ENCODE results near the gene GAS2. TPM values are rescaled to one million over a fixed set of nuclear protein-coding genes. Genes with fewer than 3 reads are reported as not detected.

Gene GAS2
- 3.2 TPM for polyA plus RNA-seq (2013, experiment 1 of 4)
- polyA plus RNA-seq (2013, experiment 2 of 4) = 2.1 TPM
- polyA plus RNA-seq (2013, experiment 3 of 4) = 1.7 TPM
- polyA plus RNA-seq (2013, experiment 4 of 4) = 3.2 TPM

DNA sequence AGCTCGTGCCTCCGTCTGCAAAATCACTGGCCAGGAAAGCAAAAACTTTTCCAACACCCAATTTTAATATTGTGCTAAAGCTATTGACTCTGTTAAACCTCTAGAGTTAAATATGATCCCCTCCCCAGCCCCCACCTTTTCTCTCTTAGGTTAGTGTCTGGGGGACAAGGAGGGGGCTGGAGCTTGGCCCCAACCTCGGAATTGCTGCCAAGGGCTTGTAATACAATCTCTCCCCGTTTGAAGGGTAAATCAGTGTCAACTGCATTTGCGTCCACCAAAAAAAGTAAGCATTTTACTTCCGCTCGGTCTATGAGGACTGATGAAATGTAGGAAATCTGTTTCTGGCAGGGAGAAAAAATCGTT is at the start of gene GAS2:
GAS2 (plus strand) TSS at position 287 of the 363 bp plus-strand sequence. CDS start 8,259 bp downstream, outside the sequence.
- 11 to 19% methylated on average over 8 of the region's 8 CpGs for WGBS, 2 experiments
- Histone ChIP-seq H3K27ac (ENCODE audit: insufficient read depth, low read depth, low read length, poor library complexity, severe bottlenecking) (no peak within 1 kb of the TSS), H3K27me3 (ENCODE audit: control insufficient read depth, insufficient read depth, low read length, poor library complexity, severe bottlenecking) (peaks cover 18% of the 10 kb centered on the region), H3K36me3 (ENCODE audit: control insufficient read depth, insufficient read depth, low read length) (no peaks in the 10 kb centered on the region), H3K4me1 (ENCODE audit: control insufficient read depth, insufficient read depth, low read length) (peaks cover 5% of the 10 kb centered on the region), H3K4me3 (ENCODE audit: insufficient read depth, low read depth, low read length) (peak within 1 kb of the TSS; percentile 52), H3K9me3 (ENCODE audit: control insufficient read depth, low read length) (no peaks in the 10 kb centered on the region)

GRCh38 chr11:22617868-22618267 is 48.5 kb upstream of the GAS2 start:
- Histone ChIP-seq H3K27me3 (ENCODE audit: control insufficient read depth, insufficient read depth, low read length, poor library complexity, severe bottlenecking) (no peaks in the 10 kb centered on the region), H3K9me3 (ENCODE audit: control insufficient read depth, low read length) (no peaks in the 10 kb centered on the region), H3K27ac (ENCODE audit: insufficient read depth, low read depth, low read length, poor library complexity, severe bottlenecking) (no peak overlapping the region), H3K4me1 (ENCODE audit: control insufficient read depth, insufficient read depth, low read length) (no peaks in the 10 kb centered on the region), H3K36me3 (ENCODE audit: control insufficient read depth, insufficient read depth, low read length) (no peaks in the 10 kb centered on the region), H3K4me3 (ENCODE audit: insufficient read depth, low read depth, low read length) (no peak overlapping the region)
- 90 to 92% methylated on average over 5 of the region's 5 CpGs for WGBS, 2 experiments

DNA sequence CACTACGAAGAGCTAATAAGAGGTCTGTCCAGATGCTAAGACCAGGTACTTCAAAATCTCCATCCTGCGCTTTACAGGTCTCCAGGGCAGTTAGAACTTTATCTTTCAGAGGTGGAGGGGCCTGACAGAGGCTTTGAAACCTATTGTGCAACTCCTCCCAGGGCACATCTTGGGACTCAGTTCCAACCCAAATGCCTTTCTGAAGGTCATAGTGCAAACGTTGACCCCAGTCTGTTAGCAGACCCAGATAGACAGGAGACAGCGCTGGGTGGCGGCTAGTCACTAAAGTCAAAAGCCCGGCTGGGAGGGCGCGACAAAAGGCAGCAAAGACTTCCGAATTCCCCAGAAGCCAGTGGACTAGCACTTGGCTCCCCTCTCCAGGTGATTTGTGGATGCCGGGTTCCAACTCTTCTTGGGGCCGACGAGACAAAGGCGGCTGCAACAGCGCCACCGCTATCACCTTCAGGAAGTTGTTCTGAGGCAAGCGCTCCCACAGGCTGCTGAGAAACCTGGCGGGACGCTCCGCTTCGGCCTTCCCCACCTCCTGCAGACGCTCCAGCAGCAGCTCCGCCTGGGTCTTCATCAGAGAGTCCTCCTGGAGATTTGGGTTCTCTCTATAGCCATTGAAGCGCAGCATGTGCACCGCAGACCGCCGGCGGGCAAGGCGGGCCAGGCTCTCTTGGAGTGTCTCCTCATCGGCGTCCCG is 41.5 kb upstream of the GAS2 start:
- 4% methylated on average over 31 of the region's 31 CpGs for WGBS, 2 experiments
- H3K4me1 ChIP-seq (ENCODE audit: control insufficient read depth, insufficient read depth, low read length) = no peaks in the 10 kb centered on the region
- H3K36me3 ChIP-seq (ENCODE audit: control insufficient read depth, insufficient read depth, low read length) = no peaks in the 10 kb centered on the region
- peak overlapping the region; percentile 90 for H3K4me3 ChIP-seq (ENCODE audit: insufficient read depth, low read depth, low read length)
- peak overlapping the region; percentile 94 for H3K27ac ChIP-seq (ENCODE audit: insufficient read depth, low read depth, low read length, poor library complexity, severe bottlenecking)
- no peaks in the 10 kb centered on the region for H3K9me3 ChIP-seq (ENCODE audit: control insufficient read depth, low read length)
- H3K27me3 ChIP-seq (ENCODE audit: control insufficient read depth, insufficient read depth, low read length, poor library complexity, severe bottlenecking) = no peaks in the 10 kb centered on the region

GRCh38 chr11:22625448-22626287 is 40.7 kb upstream of the GAS2 start, which contains the start of gene FANCF:
FANCF (minus strand) TSS chr11:22625823; CDS start chr11:22625810, 13 bp downstream.
- Histone ChIP-seq H3K36me3 (ENCODE audit: control insufficient read depth, insufficient read depth, low read length) (no peaks in the 10 kb centered on the region), H3K4me3 (ENCODE audit: insufficient read depth, low read depth, low read length) (peak within 1 kb of the TSS; percentile 90), H3K27ac (ENCODE audit: insufficient read depth, low read depth, low read length, poor library complexity, severe bottlenecking) (peak within 1 kb of the TSS; percentile 94), H3K4me1 (ENCODE audit: control insufficient read depth, insufficient read depth, low read length) (no peaks in the 10 kb centered on the region), H3K27me3 (ENCODE audit: control insufficient read depth, insufficient read depth, low read length, poor library complexity, severe bottlenecking) (no peaks in the 10 kb centered on the region), H3K9me3 (ENCODE audit: control insufficient read depth, low read length) (no peaks in the 10 kb centered on the region)
- 4 to 7% methylated on average over 55 of the region's 55 CpGs for WGBS, 2 experiments

DNA sequence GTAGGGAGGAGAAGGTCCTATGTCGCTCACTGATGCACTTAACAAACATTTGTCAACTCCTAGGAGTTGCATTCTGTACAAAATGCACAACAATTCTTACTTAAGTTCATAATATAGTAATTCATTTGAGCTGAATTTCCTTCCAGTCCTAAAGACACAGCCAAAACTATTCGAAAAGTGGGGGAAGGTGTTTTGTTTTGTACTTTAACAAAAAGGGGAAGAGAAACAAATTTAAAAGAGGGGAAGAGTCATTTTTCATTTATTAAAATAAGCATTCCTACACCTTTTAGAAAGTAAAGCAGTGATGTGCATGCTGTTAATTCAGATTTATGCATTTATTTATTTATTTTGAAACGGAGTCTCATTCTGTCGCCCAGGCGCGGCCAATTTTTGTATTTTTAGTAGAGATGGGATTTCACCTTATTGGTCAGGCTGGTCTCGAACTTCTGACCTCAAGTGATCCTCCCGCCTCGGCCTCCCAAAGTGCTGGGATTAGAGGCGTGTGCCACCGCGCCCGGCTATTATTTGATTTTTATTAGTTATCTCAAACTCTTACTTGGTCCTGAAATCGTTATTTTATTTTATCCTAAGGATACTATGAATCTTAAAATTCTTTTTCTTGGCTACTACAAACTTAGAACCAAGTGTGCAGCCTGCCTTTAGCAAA is 39.7 kb upstream of the GAS2 start:
- no peak overlapping the region for H3K27ac ChIP-seq (ENCODE audit: insufficient read depth, low read depth, low read length, poor library complexity, severe bottlenecking)
- WGBS, 2 experiments = 88 to 97% methylated on average over 12 to 13 of the region's 14 CpGs
- H3K4me3 ChIP-seq (ENCODE audit: insufficient read depth, low read depth, low read length) = no peak overlapping the region

DNA sequence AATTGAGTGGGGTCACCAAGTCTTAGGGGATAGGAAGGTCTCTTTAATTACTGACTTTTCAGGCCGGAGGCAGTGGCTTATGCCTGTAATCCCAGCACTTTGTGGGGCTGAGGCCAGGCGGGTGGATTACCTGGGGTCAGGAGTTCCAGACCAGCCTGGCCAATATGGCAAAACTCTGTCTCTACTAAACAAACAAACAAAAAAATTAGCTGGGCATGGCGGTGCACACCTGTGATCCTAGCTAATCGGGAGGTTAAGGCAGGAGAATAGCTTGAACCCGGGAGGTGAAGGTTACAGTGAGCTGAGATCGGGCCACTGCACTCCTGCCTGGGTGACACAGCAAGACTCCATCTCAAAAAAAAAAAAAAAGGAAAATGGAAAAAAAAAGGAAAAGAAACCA is 39.0 kb upstream of the GAS2 start:
- Histone ChIP-seq H3K36me3 (ENCODE audit: control insufficient read depth, insufficient read depth, low read length) (no peaks in the 10 kb centered on the region), H3K4me3 (ENCODE audit: insufficient read depth, low read depth, low read length) (no peak overlapping the region), H3K27me3 (ENCODE audit: control insufficient read depth, insufficient read depth, low read length, poor library complexity, severe bottlenecking) (no peaks in the 10 kb centered on the region), H3K4me1 (ENCODE audit: control insufficient read depth, insufficient read depth, low read length) (no peaks in the 10 kb centered on the region), H3K27ac (ENCODE audit: insufficient read depth, low read depth, low read length, poor library complexity, severe bottlenecking) (no peak overlapping the region), H3K9me3 (ENCODE audit: control insufficient read depth, low read length) (no peaks in the 10 kb centered on the region)
- 90 to 91% methylated on average over 6 of the region's 6 CpGs for WGBS, 2 experiments

More for the DNA sequence above, 39.7 kb upstream of the GAS2 start:
- H3K36me3 ChIP-seq (ENCODE audit: control insufficient read depth, insufficient read depth, low read length) = no peaks in the 10 kb centered on the region
- no peaks in the 10 kb centered on the region for H3K4me1 ChIP-seq (ENCODE audit: control insufficient read depth, insufficient read depth, low read length)
- no peaks in the 10 kb centered on the region for H3K9me3 ChIP-seq (ENCODE audit: control insufficient read depth, low read length)
- no peaks in the 10 kb centered on the region for H3K27me3 ChIP-seq (ENCODE audit: control insufficient read depth, insufficient read depth, low read length, poor library complexity, severe bottlenecking)

GRCh38 chr11:22633354-22633902 is 33.0 kb upstream of the GAS2 start:
- Histone ChIP-seq H3K36me3 (ENCODE audit: control insufficient read depth, insufficient read depth, low read length) (no peaks in the 10 kb centered on the region), H3K27ac (ENCODE audit: insufficient read depth, low read depth, low read length, poor library complexity, severe bottlenecking) (no peak overlapping the region), H3K9me3 (ENCODE audit: control insufficient read depth, low read length) (no peaks in the 10 kb centered on the region), H3K4me3 (ENCODE audit: insufficient read depth, low read depth, low read length) (no peak overlapping the region), H3K4me1 (ENCODE audit: control insufficient read depth, insufficient read depth, low read length) (peaks cover 4% of the 10 kb centered on the region), H3K27me3 (ENCODE audit: control insufficient read depth, insufficient read depth, low read length, poor library complexity, severe bottlenecking) (no peaks in the 10 kb centered on the region)

DNA sequence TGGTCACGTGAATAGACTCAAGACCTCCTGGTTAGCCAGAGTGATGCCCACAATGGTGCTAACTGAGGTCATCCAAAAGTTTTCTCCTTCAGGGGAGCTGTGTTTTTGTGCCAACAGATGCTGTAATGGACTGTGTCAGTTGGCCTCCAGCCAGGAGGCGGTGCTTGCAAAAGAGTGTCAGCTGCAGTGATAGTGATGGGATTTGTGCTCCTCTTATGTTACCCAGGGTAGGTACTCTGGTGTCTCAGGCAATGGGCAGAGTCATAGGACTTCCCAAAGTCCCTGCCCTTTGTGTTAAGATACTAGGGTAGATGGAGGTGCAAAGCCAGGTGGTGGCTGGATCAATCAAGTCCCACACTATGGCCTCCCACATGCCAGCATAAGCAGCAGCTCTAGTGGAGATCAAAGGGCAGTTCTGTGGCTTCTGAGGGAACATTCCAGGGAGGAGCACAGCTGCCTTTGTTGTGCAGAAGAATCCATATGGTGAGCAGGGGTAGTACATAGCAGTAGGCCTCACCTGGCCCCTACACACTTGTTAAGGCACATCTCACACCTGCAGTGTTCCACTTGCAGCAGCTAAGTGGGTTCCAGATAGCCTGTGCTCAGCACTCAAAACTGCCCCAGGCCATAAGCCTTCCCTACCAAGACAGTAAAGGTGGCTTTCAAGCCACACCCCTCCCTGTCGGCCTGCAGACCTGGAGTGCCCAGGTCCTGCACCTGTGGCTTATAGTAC is 31.3 kb upstream of the GAS2 start:
- H3K36me3 ChIP-seq (ENCODE audit: control insufficient read depth, insufficient read depth, low read length) = no peaks in the 10 kb centered on the region
- peaks cover 4% of the 10 kb centered on the region for H3K4me1 ChIP-seq (ENCODE audit: control insufficient read depth, insufficient read depth, low read length)
- H3K4me3 ChIP-seq (ENCODE audit: insufficient read depth, low read depth, low read length) = no peak overlapping the region
- H3K27me3 ChIP-seq (ENCODE audit: control insufficient read depth, insufficient read depth, low read length, poor library complexity, severe bottlenecking) = no peaks in the 10 kb centered on the region
- no peaks in the 10 kb centered on the region for H3K9me3 ChIP-seq (ENCODE audit: control insufficient read depth, low read length)
- H3K27ac ChIP-seq (ENCODE audit: insufficient read depth, low read depth, low read length, poor library complexity, severe bottlenecking) = no peak overlapping the region
- WGBS, 2 experiments = 85 to 94% methylated on average over 3 of the region's 3 CpGs

- no peaks in the 10 kb centered on the region for H3K27me3 ChIP-seq (ENCODE audit: control insufficient read depth, insufficient read depth, low read length, poor library complexity, severe bottlenecking)
- no peak overlapping the region for H3K27ac ChIP-seq (ENCODE audit: insufficient read depth, low read depth, low read length, poor library complexity, severe bottlenecking)
- H3K9me3 ChIP-seq (ENCODE audit: control insufficient read depth, low read length) = no peaks in the 10 kb centered on the region
- no peak overlapping the region for H3K4me3 ChIP-seq (ENCODE audit: insufficient read depth, low read depth, low read length)
- H3K36me3 ChIP-seq (ENCODE audit: control insufficient read depth, insufficient read depth, low read length) = no peaks in the 10 kb centered on the region
- 0% methylated on average over 1 of the region's 1 CpG for WGBS, 2 experiments
- H3K4me1 ChIP-seq (ENCODE audit: control insufficient read depth, insufficient read depth, low read length) = peaks cover 5% of the 10 kb centered on the region
Observed at GRCh38 chr11:22635689-22636088, 30.7 kb upstream of the GAS2 start.

Data from ectodermal cell (in vitro differentiated cells).